Cortex of kidney (tissue), 1 donor: ENCODE results near the gene MMEL1.

Experiments used
- DNase-seq: peaks from one replicate; lab custom pipeline; 2025; lab: John Stamatoyannopoulos, UW

Gene MMEL1

GRCh38 chr1:2642560-2643413 lies 10.0 kb upstream of the MMEL1 start:
- DNase-seq = no peak

GRCh38 chr1:2642131-2642559 lies 9.3 kb upstream of the MMEL1 start:
- no peak for DNase-seq

GRCh38 chr1:2641381-2642130 lies 8.7 kb upstream of the MMEL1 start:
- DNase-seq = no peak

- no peak for DNase-seq
Observed at GRCh38 chr1:2640626-2641025, 7.8 kb upstream of the MMEL1 start.

- DNase-seq = no peak
Observed at GRCh38 chr1:2639607-2640521, 7.0 kb upstream of the MMEL1 start.

- DNase-seq = no peak
Observed at GRCh38 chr1:2639203-2639602, 6.4 kb upstream of the MMEL1 start.

GRCh38 chr1:2638466-2639115 lies 5.8 kb upstream of the MMEL1 start:
- DNase-seq = no peak

GRCh38 chr1:2637442-2638145 lies 4.8 kb upstream of the MMEL1 start:
- no peak for DNase-seq

- DNase-seq = no peak
Observed at GRCh38 chr1:2636733-2637132, 3.9 kb upstream of the MMEL1 start.

- no peak for DNase-seq
Observed at GRCh38 chr1:2635361-2636010, 2.7 kb upstream of the MMEL1 start.

- DNase-seq = no peak
Observed at GRCh38 chr1:2633936-2634491, 1.2 kb upstream of the MMEL1 start.

GRCh38 chr1:2633366-2633935 lies 635 bp upstream of the MMEL1 start:
- DNase-seq = no peak

- DNase-seq = no peak
Observed at GRCh38 chr1:2632051-2632430, 775 bp downstream of the MMEL1 start.

GRCh38 chr1:2631136-2632050 lies 1.4 kb downstream of the MMEL1 start:
- DNase-seq = no peak

GRCh38 chr1:2630498-2631135 lies 2.2 kb downstream of the MMEL1 start:
- DNase-seq = no peak

- no peak for DNase-seq
Observed at GRCh38 chr1:2629627-2630497, 3.0 kb downstream of the MMEL1 start.

- DNase-seq = no peak
Observed at GRCh38 chr1:2628933-2629626, 3.7 kb downstream of the MMEL1 start.
